Liver (tissue), 9 donors: Measurements from ENCODE around the gene GTSE1. TPM values are rescaled to one million over a fixed set of nuclear protein-coding genes. Genes with fewer than 3 reads are reported as not detected.
A peak's percentile ranks its signal among the peaks of the same experiment; 100 is the strongest.

Experiments
- DNase-seq: peaks from one replicate; pipeline ENCODE4 v3.0.0-alpha.2; 2017; ENCODE audit warnings: low spot score
- H3K27ac ChIP-seq, 2 donors: one replicate each; pipeline ENCODE4 v1.7.0; 2013; ENCODE audit warnings: inconsistent platforms in 2 of 2, low read length in 2 of 2, control low read depth in 1 of 2, low read depth in 1 of 2, mild to moderate bottlenecking in 1 of 2
- H3K27me3 ChIP-seq, 4 donors: one replicate each; pipeline versions ENCODE4 v1.6.1 to v1.7.0; 2013; ENCODE audit warnings: low read length in 3 of 4, inconsistent platforms in 1 of 4, mild to moderate bottlenecking in 1 of 4, moderate library complexity in 1 of 4; ENCODE audit not compliant: control insufficient read depth in 4 of 4, insufficient read depth in 4 of 4
- H3K36me3 ChIP-seq, 4 donors: one replicate each; pipeline versions ENCODE4 v1.6.1 to v1.7.0; 2013; ENCODE audit warnings: low read length in 3 of 4, mild to moderate bottlenecking in 3 of 4, low read depth in 1 of 4, moderate library complexity in 1 of 4; ENCODE audit not compliant: control insufficient read depth in 4 of 4, insufficient read depth in 3 of 4
- H3K4me1 ChIP-seq, 4 donors: one replicate each; pipeline versions ENCODE4 v1.6.1 to v1.7.0; 2013; ENCODE audit warnings: low read length in 3 of 4, mild to moderate bottlenecking in 3 of 4, moderate library complexity in 1 of 4; ENCODE audit not compliant: control insufficient read depth in 4 of 4, insufficient read depth in 4 of 4
- H3K4me3 ChIP-seq, 3 donors: one replicate each; pipeline versions ENCODE4 v1.6.1 to v1.7.0; 2013; ENCODE audit warnings: low read length in 3 of 3, control low read depth in 1 of 3, low read depth in 1 of 3, mild to moderate bottlenecking in 1 of 3
- H3K9ac ChIP-seq, 2 donors: one replicate each; pipeline ENCODE4 v1.7.0; 2013; ENCODE audit warnings: low read length in 2 of 2, mild to moderate bottlenecking in 2 of 2, moderate library complexity in 2 of 2, control low read depth in 1 of 2, low read depth in 1 of 2
- H3K9me3 ChIP-seq, 4 donors: one replicate each; pipeline versions ENCODE4 v1.6.1 to v1.7.0; 2013; ENCODE audit warnings: low read length in 3 of 4; ENCODE audit not compliant: control insufficient read depth in 4 of 4
- EGR1 ChIP-seq, 2 donors: IDR thresholded peaks; 2 replicates each; pipeline ENCODE4 v1.6.1; 2016 to 2018; ENCODE audit warnings: antibody characterized with exemption in 2 of 2, low read depth in 2 of 2
- FOXA1 ChIP-seq: IDR thresholded peaks from 2 replicates; pipeline ENCODE4 v1.6.1; 2016; ENCODE audit warnings: antibody characterized with exemption
- FOXA2 ChIP-seq: IDR thresholded peaks from 2 replicates; pipeline ENCODE4 v1.6.1; 2016; ENCODE audit warnings: antibody characterized with exemption
- GABPA ChIP-seq, 2 donors: IDR thresholded peaks in 1 of 2; conservative IDR thresholded peaks in 1 of 2; 2 replicates each; pipeline ENCODE4 v1.6.1; 2016; ENCODE audit warnings: antibody characterized with exemption in 2 of 2, mild to moderate bottlenecking in 1 of 2, moderate library complexity in 1 of 2
- HNF4A ChIP-seq, 2 donors: conservative IDR thresholded peaks; 2 replicates each; pipeline ENCODE4 v1.6.1; 2016; ENCODE audit warnings: antibody characterized with exemption in 2 of 2, mild to moderate bottlenecking in 2 of 2
- HNF4G ChIP-seq: IDR thresholded peaks from 2 replicates; pipeline ENCODE4 v1.6.1; 2016; ENCODE audit warnings: antibody characterized with exemption
- JUND ChIP-seq, 2 donors: IDR thresholded peaks; 2 replicates each; pipeline ENCODE4 v1.6.1; 2016; ENCODE audit warnings: antibody characterized with exemption in 2 of 2
- NR2F2 ChIP-seq: IDR thresholded peaks from 2 replicates; pipeline ENCODE4 v1.6.1; 2016; ENCODE audit warnings: antibody characterized with exemption
- RAD21 ChIP-seq, 2 donors: IDR thresholded peaks; 2 replicates each; pipeline ENCODE4 v1.6.1; 2016; ENCODE audit warnings: antibody characterized with exemption in 2 of 2, mild to moderate bottlenecking in 2 of 2
- RXRA ChIP-seq, 2 donors: IDR thresholded peaks; 2 replicates each; pipeline ENCODE4 v1.6.1; 2017 to 2018; ENCODE audit warnings: antibody characterized with exemption in 2 of 2, mild to moderate bottlenecking in 1 of 2
- SP1 ChIP-seq: IDR thresholded peaks from 2 replicates; pipeline ENCODE4 v1.6.1; 2018; ENCODE audit warnings: antibody characterized with exemption, mild to moderate bottlenecking
- TAF1 ChIP-seq: conservative IDR thresholded peaks from 2 replicates; pipeline ENCODE4 v1.6.1; 2016; ENCODE audit warnings: antibody characterized with exemption, mild to moderate bottlenecking
- WGBS: extraction: QIAGEN DNeasy Blood & Tissue Kit; methylation state at CpG from one replicate; pipeline ENCODE4 v1.1.7; 2013; 5-methylcytosine and 5-hydroxymethylcytosine counted together
- polyA plus RNA-seq, 2 donors: library from polyadenylated mRNA; stranded (reverse) in 1 of 2; unstranded in 1 of 2; fragments of 200-250 nt in 1 of 2; fragments of >200 nt in 1 of 2; fragmentation: Nextera tagmentation in 1 of 2; extraction: Ambion mirVana in 1 of 2; gene quantifications; one replicate each; pipeline versions ENCODE4 v1.2.1 to v1.2.3, GENCODE V29; 2013 to 2015
- total RNA-seq, 2 donors: library from RNA; depleted of rRNA; stranded (reverse); fragments of >200 nt; gene quantifications; one replicate each; pipeline ENCODE4 v1.2.3, GENCODE V29; 2014
- TF ChIP-seq, protein P1 (sequence below): IDR thresholded peaks from 2 replicates; pipeline ENCODE4 v1.6.1; 2016; ENCODE audit warnings: antibody characterized with exemption, mild to moderate bottlenecking
- TF ChIP-seq, protein P2 (sequence below): IDR thresholded peaks from 2 replicates; pipeline ENCODE4 v1.6.1; 2016; ENCODE audit warnings: antibody characterized with exemption
- TF ChIP-seq, protein P3 (sequence below): IDR thresholded peaks from 2 replicates; pipeline ENCODE4 v1.6.1; 2016; ENCODE audit warnings: antibody characterized with exemption
- donor health status: healthy.
- donor health status: healthy.
- donor health status: healthy.
- donor health status: healthy.
- donor health status: healthy.

GTSE1 gene
- total and polyA plus RNA-seq, 4 donors = 0.17 to 13.9 (median 0.85) TPM

DNA sequence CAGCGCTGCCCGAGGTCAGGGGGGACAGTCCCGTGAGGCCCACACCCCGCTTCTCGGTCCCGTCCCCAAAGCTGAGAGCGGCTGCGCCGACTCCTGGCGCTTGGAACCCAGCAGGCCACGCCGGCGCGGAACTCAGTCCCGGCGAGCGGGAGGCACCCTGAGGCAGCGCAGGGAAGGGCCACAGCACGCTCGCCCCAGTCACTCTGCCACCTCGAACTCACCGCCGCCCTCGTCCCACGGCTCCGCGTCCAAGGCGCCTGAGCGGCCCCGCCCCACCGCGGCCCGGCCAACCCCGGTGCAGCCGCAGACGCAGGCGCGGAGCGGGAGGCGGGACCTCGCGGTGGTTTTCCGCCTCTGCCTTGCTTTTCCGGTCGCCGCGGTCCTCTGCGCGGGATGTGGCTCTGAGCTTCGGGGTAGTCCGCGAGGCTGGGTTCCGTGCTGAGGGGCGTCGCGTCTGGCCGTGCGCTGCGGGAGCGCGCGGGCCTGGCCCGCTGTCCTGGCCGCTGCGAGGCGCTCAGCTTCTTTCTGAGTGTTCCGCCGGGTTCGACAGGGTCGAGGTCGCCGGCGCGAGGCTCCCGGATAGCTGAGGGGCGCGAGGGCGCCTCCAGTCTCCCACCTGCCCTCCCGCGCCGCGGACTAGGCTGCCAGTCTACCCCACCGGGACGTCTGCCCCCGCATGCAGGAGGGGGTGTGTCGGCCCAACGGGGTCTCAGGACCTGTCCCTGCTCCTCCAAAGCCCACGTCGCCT is 46.5 kb upstream of the GTSE1 start, which contains the start of gene CDPF1 (continued):
- TF ChIP-seq, protein P1, sequence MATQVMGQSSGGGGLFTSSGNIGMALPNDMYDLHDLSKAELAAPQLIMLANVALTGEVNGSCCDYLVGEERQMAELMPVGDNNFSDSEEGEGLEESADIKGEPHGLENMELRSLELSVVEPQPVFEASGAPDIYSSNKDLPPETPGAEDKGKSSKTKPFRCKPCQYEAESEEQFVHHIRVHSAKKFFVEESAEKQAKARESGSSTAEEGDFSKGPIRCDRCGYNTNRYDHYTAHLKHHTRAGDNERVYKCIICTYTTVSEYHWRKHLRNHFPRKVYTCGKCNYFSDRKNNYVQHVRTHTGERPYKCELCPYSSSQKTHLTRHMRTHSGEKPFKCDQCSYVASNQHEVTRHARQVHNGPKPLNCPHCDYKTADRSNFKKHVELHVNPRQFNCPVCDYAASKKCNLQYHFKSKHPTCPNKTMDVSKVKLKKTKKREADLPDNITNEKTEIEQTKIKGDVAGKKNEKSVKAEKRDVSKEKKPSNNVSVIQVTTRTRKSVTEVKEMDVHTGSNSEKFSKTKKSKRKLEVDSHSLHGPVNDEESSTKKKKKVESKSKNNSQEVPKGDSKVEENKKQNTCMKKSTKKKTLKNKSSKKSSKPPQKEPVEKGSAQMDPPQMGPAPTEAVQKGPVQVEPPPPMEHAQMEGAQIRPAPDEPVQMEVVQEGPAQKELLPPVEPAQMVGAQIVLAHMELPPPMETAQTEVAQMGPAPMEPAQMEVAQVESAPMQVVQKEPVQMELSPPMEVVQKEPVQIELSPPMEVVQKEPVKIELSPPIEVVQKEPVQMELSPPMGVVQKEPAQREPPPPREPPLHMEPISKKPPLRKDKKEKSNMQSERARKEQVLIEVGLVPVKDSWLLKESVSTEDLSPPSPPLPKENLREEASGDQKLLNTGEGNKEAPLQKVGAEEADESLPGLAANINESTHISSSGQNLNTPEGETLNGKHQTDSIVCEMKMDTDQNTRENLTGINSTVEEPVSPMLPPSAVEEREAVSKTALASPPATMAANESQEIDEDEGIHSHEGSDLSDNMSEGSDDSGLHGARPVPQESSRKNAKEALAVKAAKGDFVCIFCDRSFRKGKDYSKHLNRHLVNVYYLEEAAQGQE = peak; percentile 12

- no peaks in the 10 kb centered on the region for H3K9me3 ChIP-seq
- no peaks in the 10 kb centered on the region for H3K27me3 ChIP-seq
- no peak for DNase-seq
- peaks cover 3 to 16% (median 9%) of the 10 kb centered on the region in 4 donors for H3K4me1 ChIP-seq
- peak overlapping the region; percentile 42 to 77 for H3K27ac ChIP-seq
- H3K9ac ChIP-seq = peak overlapping the region; percentile 16 to 42
- no peaks in the 10 kb centered on the region for H3K36me3 ChIP-seq
- WGBS = 6% methylated on average over 25 of the region's 25 CpGs
- TF ChIP-seq, protein P1 = no peak
- TF ChIP-seq HNF4G (no peak), RAD21 (IDR thresholded peaks at IDR 0.05) (no peak), TAF1 (no peak), JUND (IDR thresholded peaks at IDR 0.05) (no peak), FOXA2 (no peak)
- TF ChIP-seq, protein P2, sequence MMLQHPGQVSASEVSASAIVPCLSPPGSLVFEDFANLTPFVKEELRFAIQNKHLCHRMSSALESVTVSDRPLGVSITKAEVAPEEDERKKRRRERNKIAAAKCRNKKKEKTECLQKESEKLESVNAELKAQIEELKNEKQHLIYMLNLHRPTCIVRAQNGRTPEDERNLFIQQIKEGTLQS = no peak
- TF ChIP-seq, protein P3, sequence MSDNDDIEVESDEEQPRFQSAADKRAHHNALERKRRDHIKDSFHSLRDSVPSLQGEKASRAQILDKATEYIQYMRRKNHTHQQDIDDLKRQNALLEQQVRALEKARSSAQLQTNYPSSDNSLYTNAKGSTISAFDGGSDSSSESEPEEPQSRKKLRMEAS = no peak
- peak overlapping the region; percentile 77 to 85 (median 83) for H3K4me3 ChIP-seq
These were observed 45.9 kb upstream of the GTSE1 start for GRCh38 chr22:46250783-46251125.

DNA sequence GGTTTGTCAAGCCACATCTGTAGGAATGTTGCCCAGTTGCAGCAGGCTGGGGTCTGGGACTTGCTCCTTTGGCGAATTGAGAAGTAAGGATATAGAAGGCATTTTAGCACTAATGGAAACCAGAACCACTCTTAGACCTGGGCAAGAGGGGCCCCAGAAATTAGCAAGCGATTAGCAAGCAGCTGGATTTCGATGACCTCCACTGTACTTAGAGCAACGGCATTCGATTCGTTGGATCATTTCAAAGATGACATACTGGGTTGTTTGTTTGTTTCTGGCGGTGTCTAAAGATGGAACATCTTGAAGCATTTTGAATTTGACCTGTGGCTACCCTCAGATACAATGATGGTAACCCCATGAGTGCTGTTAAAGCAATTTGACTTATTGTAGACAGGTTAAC is 45.4 kb upstream of the GTSE1 start:
- no peak overlapping the region for H3K9ac ChIP-seq
- H3K27ac ChIP-seq = no peak overlapping the region
- 85% methylated on average over 7 of the region's 7 CpGs for whole genome bisulfite sequencing
- H3K4me3 ChIP-seq = peak overlapping the region in 1 of 3 donors; percentile 85
- no peaks in the 10 kb centered on the region for H3K36me3 ChIP-seq
- H3K27me3 ChIP-seq = no peaks in the 10 kb centered on the region
- no peak for DNase-seq
- H3K4me1 ChIP-seq = peaks cover 3 to 16% (median 9%) of the 10 kb centered on the region in 4 donors
- H3K9me3 ChIP-seq = no peaks in the 10 kb centered on the region
- TF ChIP-seq NR2F2 (no peak), TAF1 (no peak), SP1 (no peak), FOXA1 (no peak), GABPA (IDR thresholded peaks at IDR 0.05 in 1 of 2, conservative IDR thresholded peaks at IDR 0.05 in 1 of 2) (no peak), HNF4G (no peak), RXRA (IDR thresholded peaks at IDR 0.05) (no peak), HNF4A (conservative IDR thresholded peaks at IDR 0.05) (no peak), EGR1 (IDR thresholded peaks at IDR 0.05; ENCODE audit: low read depth in 2 of 2) (no peak), JUND (IDR thresholded peaks at IDR 0.05) (no peak)
- TF ChIP-seq, protein P2 = no peak
- TF ChIP-seq, protein P1 = no peak
